Kidney epithelial cell (primary cell): ENCODE results near the gene PLXNA4. TPM values are rescaled to one million over a fixed set of nuclear protein-coding genes. Genes with fewer than 3 reads are reported as not detected.

ENCODE experiments used
- DNase-seq: peaks from one replicate; pipeline ENCODE4 v3.0.0-alpha.2; 2010; ENCODE audit warnings: low read depth
- H3K27me3 ChIP-seq: 2 replicates; pipeline ENCODE4 v1.6.0; 2011; ENCODE audit warnings: low read length; ENCODE audit not compliant: control insufficient read depth, insufficient read depth
- H3K36me3 ChIP-seq: 2 replicates; pipeline ENCODE4 v1.5.1; 2011; ENCODE audit warnings: low read length; ENCODE audit not compliant: control insufficient read depth, insufficient read depth
- H3K4me3 ChIP-seq: 2 replicates; pipeline ENCODE4 v1.5.1; 2011; ENCODE audit warnings: low read depth, mild to moderate bottlenecking, control low read depth, low read length
- total RNA-seq: library from RNA; depleted of rRNA; stranded (reverse); fragments of >200 nt; gene quantifications from 2 replicates; pipeline ENCODE4 v1.2.3, GENCODE V29; 2015
- TF ChIP-seq, protein P1 (sequence below): IDR thresholded peaks from 2 replicates; pipeline ENCODE4 v1.5.1; 2011; ENCODE audit warnings: mild to moderate bottlenecking, moderate library complexity, low read length, control low read depth, inconsistent platforms; ENCODE audit not compliant: insufficient read depth, poor library complexity, severe bottlenecking

The PLXNA4 gene
- total RNA-seq, 1 donor from 2014 or later: 5.9 TPM

- no peak for DNase-seq
- TF ChIP-seq, protein P1, sequence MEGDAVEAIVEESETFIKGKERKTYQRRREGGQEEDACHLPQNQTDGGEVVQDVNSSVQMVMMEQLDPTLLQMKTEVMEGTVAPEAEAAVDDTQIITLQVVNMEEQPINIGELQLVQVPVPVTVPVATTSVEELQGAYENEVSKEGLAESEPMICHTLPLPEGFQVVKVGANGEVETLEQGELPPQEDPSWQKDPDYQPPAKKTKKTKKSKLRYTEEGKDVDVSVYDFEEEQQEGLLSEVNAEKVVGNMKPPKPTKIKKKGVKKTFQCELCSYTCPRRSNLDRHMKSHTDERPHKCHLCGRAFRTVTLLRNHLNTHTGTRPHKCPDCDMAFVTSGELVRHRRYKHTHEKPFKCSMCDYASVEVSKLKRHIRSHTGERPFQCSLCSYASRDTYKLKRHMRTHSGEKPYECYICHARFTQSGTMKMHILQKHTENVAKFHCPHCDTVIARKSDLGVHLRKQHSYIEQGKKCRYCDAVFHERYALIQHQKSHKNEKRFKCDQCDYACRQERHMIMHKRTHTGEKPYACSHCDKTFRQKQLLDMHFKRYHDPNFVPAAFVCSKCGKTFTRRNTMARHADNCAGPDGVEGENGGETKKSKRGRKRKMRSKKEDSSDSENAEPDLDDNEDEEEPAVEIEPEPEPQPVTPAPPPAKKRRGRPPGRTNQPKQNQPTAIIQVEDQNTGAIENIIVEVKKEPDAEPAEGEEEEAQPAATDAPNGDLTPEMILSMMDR: no peak
- Histone ChIP-seq H3K27me3 (peaks cover 4% of the 10 kb centered on the region), H3K4me3 (no peak overlapping the region), H3K36me3 (no peaks in the 10 kb centered on the region)
Observed at GRCh38 chr7:132618271-132618955, 42.1 kb upstream of the PLXNA4 start.

GRCh38 chr7:132614428-132615318 is 38.4 kb upstream of the PLXNA4 start:
- no peak overlapping the region for H3K4me3 ChIP-seq
- no peak for DNase-seq

DNA sequence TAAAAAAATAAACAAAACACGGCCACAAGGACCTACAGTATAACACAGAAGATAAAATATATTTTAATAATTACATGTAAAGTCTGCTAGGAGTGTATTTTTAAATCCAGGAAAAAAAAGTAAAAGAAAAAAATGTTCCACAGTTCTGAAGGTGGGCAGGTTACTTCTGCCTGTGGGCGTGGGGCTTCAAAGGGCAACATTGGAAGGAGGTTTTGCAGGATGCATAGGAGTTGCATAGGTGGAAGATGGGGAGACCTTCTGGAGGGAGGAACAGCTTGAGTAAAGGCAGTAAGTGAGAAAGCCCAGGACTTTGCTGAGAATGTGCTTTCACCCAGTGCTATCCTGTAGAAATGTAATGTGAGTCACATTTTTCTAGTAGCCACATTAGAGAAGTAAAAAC is 37.5 kb upstream of the PLXNA4 start:
- Histone ChIP-seq H3K4me3 (no peak overlapping the region), H3K27me3 (peaks cover 6% of the 10 kb centered on the region), H3K36me3 (no peaks in the 10 kb centered on the region)
- TF ChIP-seq, protein P1: no peak
- no peak for DNase-seq

More at GRCh38 chr7:132614428-132615318, 38.4 kb upstream of the PLXNA4 start:
- TF ChIP-seq, protein P1: peak; percentile 32
- H3K36me3 ChIP-seq: no peaks in the 10 kb centered on the region
- peaks cover 6% of the 10 kb centered on the region for H3K27me3 ChIP-seq

DNA sequence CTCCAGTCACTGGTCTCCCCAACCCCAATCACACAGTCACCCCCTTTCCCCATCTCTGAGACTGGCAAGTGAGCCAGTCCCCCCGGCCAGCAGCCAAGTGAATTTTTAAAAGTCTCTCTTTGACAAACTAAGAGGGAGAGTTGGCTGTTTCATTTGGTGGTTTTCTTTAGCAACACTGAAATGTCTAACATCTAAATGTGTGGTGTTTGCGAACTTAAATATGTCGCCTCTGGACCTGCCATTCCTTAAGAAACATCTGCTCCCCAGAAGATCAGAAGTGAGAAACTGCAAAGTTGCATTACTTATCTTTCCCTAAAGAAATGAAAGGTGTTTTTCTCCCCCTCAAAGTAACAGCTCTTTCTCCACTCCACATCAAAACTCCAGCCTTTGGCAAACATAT is 34.7 kb upstream of the PLXNA4 start:
- DNase-seq: no peak

DNA sequence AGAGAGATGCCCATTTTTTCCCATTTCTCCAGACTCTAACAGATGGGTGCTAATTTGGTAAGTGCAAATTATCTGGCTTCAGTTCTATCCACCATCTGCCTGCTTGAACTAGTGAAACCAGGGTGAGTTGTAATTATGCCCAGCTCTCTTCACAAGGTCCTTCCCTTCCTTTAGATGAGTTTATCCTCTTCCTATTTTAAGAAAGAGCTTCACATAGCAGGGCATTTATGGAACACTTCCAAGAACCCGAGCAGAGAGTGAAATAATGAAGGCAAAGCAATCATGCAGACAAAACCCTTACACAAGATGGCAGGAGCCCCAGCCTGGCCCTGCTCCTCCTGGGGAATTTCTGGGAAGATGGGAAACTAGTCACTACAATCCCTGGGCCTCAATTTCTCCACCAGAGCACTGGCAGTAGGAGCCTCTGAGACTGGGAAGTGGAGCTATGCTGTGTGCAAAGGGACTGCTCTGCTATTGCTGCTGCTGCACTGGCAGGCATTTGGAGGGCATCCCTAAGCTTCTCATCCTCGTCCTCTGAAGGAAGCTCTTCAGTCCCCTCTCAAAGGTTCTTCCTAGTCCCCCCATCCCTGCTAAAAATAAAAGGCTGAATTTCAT is 33.7 kb upstream of the PLXNA4 start:
- TF ChIP-seq, protein P1: no peak
- H3K36me3 ChIP-seq: no peaks in the 10 kb centered on the region
- peaks cover 2% of the 10 kb centered on the region for H3K27me3 ChIP-seq
- no peak overlapping the region for H3K4me3 ChIP-seq
- DNase-seq: no peak

More for the DNA sequence above, 34.7 kb upstream of the PLXNA4 start:
- Histone ChIP-seq H3K4me3 (no peak overlapping the region), H3K36me3 (no peaks in the 10 kb centered on the region), H3K27me3 (peaks cover 6% of the 10 kb centered on the region)
- TF ChIP-seq, protein P1: no peak
